ENCODE measurements around the gene LRCH1. TPM values are rescaled to one million over a fixed set of nuclear protein-coding genes. Genes with fewer than 3 reads are reported as not detected.

Gene LRCH1
- total and polyA plus RNA-seq, 2 of the 13 experiments (the other 11 are each of a cell fraction or from before 2014, with no cell fraction given), result 4.1 to 12.6 TPM

DNA sequence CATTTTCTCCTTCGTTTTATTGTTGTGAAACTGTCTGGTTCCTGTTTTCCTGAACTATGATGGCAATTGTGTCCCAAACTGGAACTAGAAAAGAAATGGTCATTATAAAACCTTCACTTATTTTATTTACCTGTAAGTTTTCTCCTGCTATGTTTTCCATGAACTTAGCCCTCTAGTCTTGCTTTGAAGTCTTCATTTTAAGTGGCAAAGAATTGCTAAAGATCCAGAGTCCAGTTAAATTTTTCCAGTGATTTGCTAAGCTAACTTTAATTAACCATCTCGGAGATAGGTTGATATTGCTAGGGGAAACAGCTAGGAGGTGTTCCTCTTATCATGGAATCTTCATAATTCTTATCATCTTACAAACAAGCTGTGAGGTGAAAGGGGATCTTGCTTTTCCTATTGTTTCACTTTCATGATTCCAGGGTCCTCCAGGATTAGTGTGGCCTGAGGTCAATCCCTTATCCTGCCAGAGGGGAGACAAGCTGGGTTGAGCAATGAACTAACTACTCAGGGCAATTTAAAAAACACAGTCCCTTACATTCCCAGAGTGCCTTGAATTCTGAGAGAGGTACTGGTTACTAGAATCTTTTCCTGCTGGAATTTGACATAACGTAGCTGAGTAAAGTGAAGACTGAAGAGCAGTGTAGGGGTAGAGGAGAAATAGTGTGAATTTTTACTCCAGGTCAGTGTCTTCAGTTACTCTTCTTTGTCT lies 131.5 kb downstream of the LRCH1 start (continued):
- TF ChIP-seq, protein P1, sequence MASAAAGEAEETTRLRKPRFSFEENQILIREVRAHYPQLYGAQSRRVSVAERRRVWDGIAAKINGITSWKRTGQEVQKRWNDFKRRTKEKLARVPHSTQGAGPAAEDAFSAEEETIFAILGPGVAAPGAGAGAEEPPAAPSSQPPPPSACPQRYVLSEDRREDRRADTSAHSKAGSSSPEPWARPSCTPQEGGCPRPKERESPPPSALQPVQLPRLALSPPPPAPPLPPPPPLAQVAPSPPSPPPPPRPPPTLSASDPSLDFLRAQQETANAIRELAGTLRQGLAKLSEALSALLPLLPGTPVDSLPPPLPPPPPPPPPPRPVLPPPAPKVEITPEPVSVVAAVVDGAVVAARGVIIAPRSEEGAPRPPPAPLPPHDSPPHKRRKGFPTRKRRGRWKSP (CRISPR knock-in tag; IDR thresholded peaks at IDR 0.05), result no peak
- TF ChIP-seq ZNF296 (CRISPR knock-in tag; conservative IDR thresholded peaks at IDR 0.05), result no peak
- TF ChIP-seq KLF15 (CRISPR knock-in tag; IDR thresholded peaks at IDR 0.05; ENCODE audit: borderline replicate concordance), result no peak
- TF ChIP-seq ZNF343 (CRISPR knock-in tag; IDR thresholded peaks at IDR 0.05), result no peak
- no peak for TF ChIP-seq SIX4 (CRISPR knock-in tag; IDR thresholded peaks at IDR 0.05)
- TF ChIP-seq ZNF33A (CRISPR knock-in tag; IDR thresholded peaks at IDR 0.05; ENCODE audit: borderline replicate concordance), result no peak
- peak; percentile 57 for TF ChIP-seq FOSL2 (CRISPR knock-in tag; IDR thresholded peaks at IDR 0.05)
- TF ChIP-seq, protein P2, sequence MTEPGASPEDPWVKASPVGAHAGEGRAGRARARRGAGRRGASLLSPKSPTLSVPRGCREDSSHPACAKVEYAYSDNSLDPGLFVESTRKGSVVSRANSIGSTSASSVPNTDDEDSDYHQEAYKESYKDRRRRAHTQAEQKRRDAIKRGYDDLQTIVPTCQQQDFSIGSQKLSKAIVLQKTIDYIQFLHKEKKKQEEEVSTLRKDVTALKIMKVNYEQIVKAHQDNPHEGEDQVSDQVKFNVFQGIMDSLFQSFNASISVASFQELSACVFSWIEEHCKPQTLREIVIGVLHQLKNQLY (CRISPR knock-in tag; IDR thresholded peaks at IDR 0.05), result no peak
- no peak for TF ChIP-seq ATRX (CRISPR knock-in tag; IDR thresholded peaks at IDR 0.05; ENCODE audit: borderline replicate concordance)
- TF ChIP-seq, protein P3, sequence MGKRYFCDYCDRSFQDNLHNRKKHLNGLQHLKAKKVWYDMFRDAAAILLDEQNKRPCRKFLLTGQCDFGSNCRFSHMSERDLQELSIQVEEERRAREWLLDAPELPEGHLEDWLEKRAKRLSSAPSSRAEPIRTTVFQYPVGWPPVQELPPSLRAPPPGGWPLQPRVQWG (CRISPR knock-in tag; IDR thresholded peaks at IDR 0.05; ENCODE audit: borderline replicate concordance, low read depth), result no peak
- TF ChIP-seq ZMYM4 (CRISPR knock-in tag; IDR thresholded peaks at IDR 0.05), result peak; percentile 41; the same call in 1 of the 2 replicates
- no peak for TF ChIP-seq ZNF720 (CRISPR knock-in tag; IDR thresholded peaks at IDR 0.05)
- no peak for TF ChIP-seq SOX6 (IDR thresholded peaks at IDR 0.05)
- peak; percentile 85 for TF ChIP-seq SOX6 (CRISPR knock-in tag; IDR thresholded peaks at IDR 0.05)
- TF ChIP-seq, protein P4, sequence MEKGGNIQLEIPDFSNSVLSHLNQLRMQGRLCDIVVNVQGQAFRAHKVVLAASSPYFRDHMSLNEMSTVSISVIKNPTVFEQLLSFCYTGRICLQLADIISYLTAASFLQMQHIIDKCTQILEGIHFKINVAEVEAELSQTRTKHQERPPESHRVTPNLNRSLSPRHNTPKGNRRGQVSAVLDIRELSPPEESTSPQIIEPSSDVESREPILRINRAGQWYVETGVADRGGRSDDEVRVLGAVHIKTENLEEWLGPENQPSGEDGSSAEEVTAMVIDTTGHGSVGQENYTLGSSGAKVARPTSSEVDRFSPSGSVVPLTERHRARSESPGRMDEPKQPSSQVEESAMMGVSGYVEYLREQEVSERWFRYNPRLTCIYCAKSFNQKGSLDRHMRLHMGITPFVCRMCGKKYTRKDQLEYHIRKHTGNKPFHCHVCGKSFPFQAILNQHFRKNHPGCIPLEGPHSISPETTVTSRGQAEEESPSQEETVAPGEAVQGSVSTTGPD (CRISPR knock-in tag; IDR thresholded peaks at IDR 0.05), result no peak
- TF ChIP-seq ZFYVE20 (CRISPR knock-in tag; IDR thresholded peaks at IDR 0.05; ENCODE audit: borderline replicate concordance, low read depth), result no peak
- TF ChIP-seq ZBTB38 (CRISPR knock-in tag; IDR thresholded peaks at IDR 0.05), result no peak
- peak; percentile 49 for TF ChIP-seq MED1 (CRISPR knock-in tag; IDR thresholded peaks at IDR 0.05)
- TF ChIP-seq ZSCAN21 (CRISPR knock-in tag; IDR thresholded peaks at IDR 0.05; ENCODE audit: borderline replicate concordance), result no peak
- no peak for TF ChIP-seq STAT5B (CRISPR knock-in tag; IDR thresholded peaks at IDR 0.05)
- TF ChIP-seq, protein P5, sequence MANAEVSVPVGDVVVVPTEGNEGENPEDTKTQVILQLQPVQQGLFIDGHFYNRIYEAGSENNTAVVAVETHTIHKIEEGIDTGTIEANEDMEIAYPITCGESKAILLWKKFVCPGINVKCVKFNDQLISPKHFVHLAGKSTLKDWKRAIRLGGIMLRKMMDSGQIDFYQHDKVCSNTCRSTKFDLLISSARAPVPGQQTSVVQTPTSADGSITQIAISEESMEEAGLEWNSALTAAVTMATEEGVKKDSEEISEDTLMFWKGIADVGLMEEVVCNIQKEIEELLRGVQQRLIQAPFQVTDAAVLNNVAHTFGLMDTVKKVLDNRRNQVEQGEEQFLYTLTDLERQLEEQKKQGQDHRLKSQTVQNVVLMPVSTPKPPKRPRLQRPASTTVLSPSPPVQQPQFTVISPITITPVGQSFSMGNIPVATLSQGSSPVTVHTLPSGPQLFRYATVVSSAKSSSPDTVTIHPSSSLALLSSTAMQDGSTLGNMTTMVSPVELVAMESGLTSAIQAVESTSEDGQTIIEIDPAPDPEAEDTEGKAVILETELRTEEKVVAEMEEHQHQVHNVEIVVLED (CRISPR knock-in tag; IDR thresholded peaks at IDR 0.05; ENCODE audit: borderline replicate concordance), result no peak
- no peak for TF ChIP-seq ZNF816 (CRISPR knock-in tag; IDR thresholded peaks at IDR 0.05; ENCODE audit: borderline replicate concordance)
- no peak for TF ChIP-seq ZNF766 (CRISPR knock-in tag; IDR thresholded peaks at IDR 0.05; ENCODE audit: borderline replicate concordance)

Data from HepG2 (cell line).